Measurements from ENCODE around the gene ANKRD30A.

DNA sequence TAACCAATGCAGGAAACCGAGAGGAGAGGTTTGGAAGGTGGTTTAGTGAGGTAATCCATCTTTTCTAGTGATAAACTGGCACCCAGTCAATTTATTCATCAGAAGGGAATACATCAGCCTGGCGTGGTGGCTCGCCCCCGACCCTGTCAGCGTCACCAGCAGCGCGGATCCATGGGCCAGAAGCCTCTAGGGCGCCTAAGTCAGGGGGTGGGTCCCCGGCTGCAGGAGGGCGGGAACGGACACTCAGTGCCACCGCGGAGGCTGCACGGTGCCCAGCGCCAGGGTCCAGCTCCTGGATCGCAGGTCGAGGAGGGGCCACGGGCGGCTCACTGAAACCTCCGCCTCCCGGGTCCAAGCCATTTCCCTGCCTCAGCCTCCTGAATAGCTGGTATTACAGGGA is 866 bp upstream of the ANKRD30A start:
- TF ChIP-seq CTCF (IDR thresholded peaks at IDR 0.05) (no peak), POLR2A (IDR thresholded peaks at IDR 0.05) (no peak), EP300 (IDR thresholded peaks at IDR 0.05) (no peak), POLR2AphosphoS5 (IDR thresholded peaks at IDR 0.05) (no peak)
